H1 (cell line): ENCODE data around the gene TTC34. TPM values are rescaled to one million over a fixed set of nuclear protein-coding genes. Genes with fewer than 3 reads are reported as not detected.

ENCODE experiments used
- CTCF ChIA-PET: fragments of 300-600 bp; sonication (Branson Sonifier 250); formaldehyde crosslinking; loops from one replicate; lab custom pipeline; 2021; ENCODE audit not compliant: partially characterized antibody; lab: Charles Lee
- POLR2A ChIA-PET: fragments of 300-600 bp; sonication (Branson Sonifier 250); formaldehyde crosslinking; loops from one replicate; lab custom pipeline; 2021; ENCODE audit warnings: inconsistent platforms; ENCODE audit not compliant: partially characterized antibody; lab: Charles Lee
- DNase-seq, 2 experiments: peaks; one replicate each; pipeline versions ENCODE4 v3.0.0 to v3.0.0-alpha.2; 2010 to 2022; ENCODE audit warnings: low spot score in 2 of 2, low read depth in 1 of 2, mixed read lengths in 1 of 2
- FAIRE-seq: peaks from 2 replicates; lab custom pipeline; 2011; peaks lifted over from hg19 to GRCh38; lab: Jason Lieb, UNC
- H2AFZ ChIP-seq: 2 replicates; pipeline ENCODE4 v1.8.1; 2012; ENCODE audit warnings: low read length, inconsistent platforms
- H2AK5ac ChIP-seq: 2 replicates; pipeline ENCODE4 v1.6.1; 2013; ENCODE audit warnings: low read depth, low read length
- H2BK120ac ChIP-seq: replicated peaks from 2 replicates; pipeline ENCODE3; 2013; ENCODE audit warnings: low read depth, low read length, inconsistent platforms
- H2BK12ac ChIP-seq: 2 replicates; pipeline ENCODE4 v1.6.1; 2013; ENCODE audit warnings: low read depth, low read length
- H2BK15ac ChIP-seq: 2 replicates; pipeline ENCODE4 v1.6.1; 2013; ENCODE audit warnings: low read length
- H2BK20ac ChIP-seq: 2 replicates; pipeline ENCODE4 v1.6.1; 2013; ENCODE audit warnings: low read length
- H2BK5ac ChIP-seq: 2 replicates; pipeline ENCODE4 v1.6.1; 2013; ENCODE audit warnings: low read depth, low read length
- H3K14ac ChIP-seq: 2 replicates; pipeline ENCODE4 v1.6.1; 2013; ENCODE audit warnings: inconsistent platforms; ENCODE audit not compliant: insufficient read length
- H3K18ac ChIP-seq: 2 replicates; pipeline ENCODE4 v1.6.1; 2013; ENCODE audit warnings: low read length; ENCODE audit errors: extremely low read depth
- H3K23ac ChIP-seq: 2 replicates; pipeline ENCODE4 v1.6.1; 2013; ENCODE audit warnings: inconsistent platforms; ENCODE audit not compliant: insufficient read length
- H3K23me2 ChIP-seq: 2 replicates; pipeline ENCODE4 v1.6.1; 2013; ENCODE audit warnings: low read depth, low read length
- H3K27ac ChIP-seq: 2 replicates; pipeline ENCODE4 v1.6.1; 2011; ENCODE audit warnings: low read depth, low read length, inconsistent platforms
- H3K27me3 ChIP-seq, 4 experiments: replicated peaks in 1 of 4; 1 replicate in 1 of 4; 2 replicates in 3 of 4; pipeline versions ENCODE4 v1.6.1 to v1.8.1; 2011 to 2013; ENCODE audit warnings: low read length in 3 of 4, mild to moderate bottlenecking in 3 of 4, inconsistent platforms in 2 of 4, mixed read lengths in 2 of 4, moderate library complexity in 1 of 4; ENCODE audit not compliant: control insufficient read depth in 3 of 4, insufficient read depth in 3 of 4; ENCODE audit errors: extremely low read depth in 1 of 4
- H3K36me3 ChIP-seq, 4 experiments: 2 replicates each; pipeline versions ENCODE4 v1.6.1 to v1.8.1; 2011 to 2013; ENCODE audit warnings: mild to moderate bottlenecking in 4 of 4, low read length in 3 of 4, moderate library complexity in 2 of 4, control low read depth in 1 of 4, inconsistent platforms in 1 of 4; ENCODE audit not compliant: insufficient read depth in 4 of 4, control insufficient read depth in 2 of 4
- H3K4ac ChIP-seq: replicated peaks from 2 replicates; pipeline ENCODE3; 2013; ENCODE audit warnings: low read length, low read depth, mixed read lengths, inconsistent platforms; ENCODE audit not compliant: insufficient read length
- H3K4me1 ChIP-seq, 4 experiments: replicated peaks in 1 of 4; 1 replicate in 1 of 4; 2 replicates in 3 of 4; pipeline versions ENCODE4 v1.6.1 to v1.8.1; 2011 to 2013; ENCODE audit warnings: low read length in 3 of 4, inconsistent platforms in 2 of 4, mixed read lengths in 1 of 4; ENCODE audit not compliant: insufficient read depth in 4 of 4, control insufficient read depth in 3 of 4
- H3K4me2 ChIP-seq, 2 experiments: 2 replicates each; pipeline versions ENCODE4 v1.6.1 to v1.8.1; 2011 to 2013; ENCODE audit warnings: low read depth in 2 of 2, low read length in 2 of 2, control low read depth in 1 of 2, inconsistent platforms in 1 of 2, mild to moderate bottlenecking in 1 of 2; ENCODE audit not compliant: insufficient read depth in 1 of 2
- H3K4me3 ChIP-seq, 4 experiments: fragments of 200-600, 300-600 bp in 1 of 4; sonication (generic), shearing (Covaris generic), sonication (Bioruptor Twin) in 1 of 4; 2 replicates each; pipeline versions ENCODE4 v1.5.1 to v1.8.1; 2011 to 2016; ENCODE audit warnings: low read length in 4 of 4, low read depth in 3 of 4, control low read depth in 2 of 4, inconsistent platforms in 2 of 4, mild to moderate bottlenecking in 2 of 4, mixed read lengths in 1 of 4, moderate library complexity in 1 of 4; ENCODE audit not compliant: insufficient read depth in 2 of 4; ENCODE audit errors: extremely low read depth in 1 of 4
- H3K56ac ChIP-seq: replicated peaks from 2 replicates; pipeline ENCODE3; 2013; ENCODE audit warnings: low read depth, mild to moderate bottlenecking, mixed read lengths, low read length, inconsistent platforms; ENCODE audit not compliant: insufficient read length
- H3K79me1 ChIP-seq: 2 replicates; pipeline ENCODE4 v1.6.1; 2013; ENCODE audit warnings: low read depth, low read length, control low read depth
- H3K79me2 ChIP-seq, 2 experiments: 2 replicates each; pipeline versions ENCODE4 v1.6.1 to v1.8.1; 2012 to 2013; ENCODE audit warnings: low read length in 2 of 2, mild to moderate bottlenecking in 2 of 2, inconsistent platforms in 1 of 2; ENCODE audit not compliant: insufficient read depth in 2 of 2, control insufficient read depth in 1 of 2
- H3K9ac ChIP-seq, 4 experiments: replicated peaks in 1 of 4; 1 replicate in 1 of 4; 2 replicates in 3 of 4; pipeline versions ENCODE4 v1.6.1 to v1.8.1; 2011 to 2013; ENCODE audit warnings: low read depth in 3 of 4, low read length in 3 of 4, control low read depth in 2 of 4, mild to moderate bottlenecking in 2 of 4, moderate library complexity in 2 of 4, inconsistent platforms in 1 of 4; ENCODE audit errors: extremely low read depth in 1 of 4
- H3K9me3 ChIP-seq, 2 experiments: 2 replicates each; pipeline versions ENCODE4 v1.6.1 to v1.8.1; 2012 to 2013; ENCODE audit warnings: mild to moderate bottlenecking in 2 of 2, moderate library complexity in 2 of 2, control low read depth in 1 of 2, inconsistent platforms in 1 of 2, low read depth in 1 of 2, low read length in 1 of 2, mixed read lengths in 1 of 2; ENCODE audit not compliant: insufficient read depth in 2 of 2
- H4K20me1 ChIP-seq, 2 experiments: replicated peaks in 1 of 2; 2 replicates each; pipeline versions ENCODE3 to v1.8.1; 2011 to 2013; ENCODE audit warnings: inconsistent platforms in 2 of 2, low read length in 2 of 2, mild to moderate bottlenecking in 1 of 2; ENCODE audit not compliant: insufficient read depth in 2 of 2, control insufficient read depth in 1 of 2
- H4K5ac ChIP-seq: 2 replicates; pipeline ENCODE4 v1.6.1; 2013; ENCODE audit warnings: low read length, low read depth, mixed read lengths, inconsistent platforms; ENCODE audit not compliant: insufficient read length
- H4K8ac ChIP-seq: 2 replicates; pipeline ENCODE4 v1.8.0; 2013; ENCODE audit warnings: mild to moderate bottlenecking, moderate library complexity, low read length, inconsistent platforms; ENCODE audit not compliant: insufficient read depth; ENCODE audit errors: extremely low read depth
- H4K91ac ChIP-seq: replicated peaks from 2 replicates; pipeline ENCODE3; 2013; ENCODE audit warnings: low read length, mixed read lengths, inconsistent platforms; ENCODE audit not compliant: insufficient read length
- ASH2L ChIP-seq: fragments of 200-600, 300-600 bp; sonication (generic); IDR thresholded peaks from one replicate; pipeline ENCODE4 v1.7.1; 2017; ENCODE audit warnings: low read length
- CHD2 ChIP-seq: IDR thresholded peaks from 2 replicates; pipeline ENCODE4 v1.6.1; 2012; ENCODE audit warnings: low read length, improper control_type of control experiment
- EP300 ChIP-seq, 2 experiments: IDR thresholded peaks; 1 replicate in 1 of 2; 2 replicates in 1 of 2; pipeline ENCODE4 v1.6.1; 2011 to 2012; ENCODE audit warnings: low read depth in 2 of 2, low read length in 2 of 2, mild to moderate bottlenecking in 2 of 2, borderline replicate concordance in 1 of 2, inconsistent platforms in 1 of 2, moderate library complexity in 1 of 2
- FOSL1 ChIP-seq: IDR thresholded peaks from 2 replicates; pipeline ENCODE4 v1.6.1; 2011; ENCODE audit warnings: mild to moderate bottlenecking, low read depth, low read length, moderate library complexity; ENCODE audit not compliant: insufficient read depth
- JUN ChIP-seq: IDR thresholded peaks from 2 replicates; pipeline ENCODE4 v1.6.1; 2011; ENCODE audit warnings: low read depth, mild to moderate bottlenecking, improper control_type of control experiment, low read length
- JUND ChIP-seq: IDR thresholded peaks from 2 replicates; pipeline ENCODE4 v1.6.1; 2011; ENCODE audit warnings: mild to moderate bottlenecking, improper control_type of control experiment, low read length
- KDM5A ChIP-seq: fragments of 200-600 bp; IDR thresholded peaks from 2 replicates; pipeline ENCODE4 v1.7.1; 2012; ENCODE audit warnings: mild to moderate bottlenecking, low read length, inconsistent platforms, mixed read lengths
- POU5F1 ChIP-seq: IDR thresholded peaks from 2 replicates; pipeline ENCODE4 v1.6.1; 2011; ENCODE audit warnings: low read depth, mild to moderate bottlenecking, low read length, moderate library complexity
- RBBP5 ChIP-seq: IDR thresholded peaks from 2 replicates; pipeline ENCODE4 v1.7.1; 2012; ENCODE audit warnings: low read depth, mild to moderate bottlenecking, inconsistent platforms, low read length, moderate library complexity, borderline replicate concordance
- RFX5 ChIP-seq: IDR thresholded peaks from 2 replicates; pipeline ENCODE4 v1.6.1; 2011; ENCODE audit warnings: low read depth, low read length, improper control_type of control experiment, borderline replicate concordance
- SIN3A ChIP-seq, 2 experiments: IDR thresholded peaks in 1 of 2; conservative IDR thresholded peaks in 1 of 2; 2 replicates each; pipeline ENCODE4 v1.6.1; 2011 to 2012; ENCODE audit warnings: low read length in 2 of 2, improper control_type of control experiment in 1 of 2, low read depth in 1 of 2, mild to moderate bottlenecking in 1 of 2
- SIRT6 ChIP-seq: IDR thresholded peaks from one replicate; pipeline ENCODE4 v1.7.1; 2012; ENCODE audit warnings: low read length, inconsistent platforms
- TBP ChIP-seq: IDR thresholded peaks from 2 replicates; pipeline ENCODE4 v1.6.1; 2011; ENCODE audit warnings: low read depth, low read length, improper control_type of control experiment
- TCF12 ChIP-seq: IDR thresholded peaks from 2 replicates; pipeline ENCODE4 v1.6.1; 2011; ENCODE audit warnings: low read depth, mild to moderate bottlenecking, low read length
- WGBS, 2 experiments: shearing (Covaris generic) in 1 of 2; methylation state at CpG; one replicate each; pipeline versions ENCODE4 v1.1.6 to v1.1.7; 2013 to 2015; ENCODE audit warnings: low lambda C conversion rate in 2 of 2, mixed read lengths in 2 of 2, inconsistent platforms in 1 of 2, low coverage in 1 of 2, missing lambda C conversion rate in 1 of 2; ENCODE audit not compliant: insufficient replicate concordance in 2 of 2, insufficient coverage in 1 of 2, insufficient read length in 1 of 2; ENCODE audit errors: extremely low coverage in 1 of 2, missing lambda C conversion rate in 1 of 2; 5-methylcytosine and 5-hydroxymethylcytosine counted together
- polyA plus RNA-seq, 7 experiments: library from polyadenylated mRNA; depleted of rRNA in 3 of 7; stranded (reverse) in 5 of 7; unstranded in 2 of 7; fragments of >200 nt in 5 of 7; fragments of 200-250 nt in 2 of 7; gene quantifications; 1 replicate in 5 of 7; 2 replicates in 1 of 7; 4 replicates in 1 of 7; pipeline versions ENCODE4 v1.2.1 to v1.2.3, GENCODE V29; 2011 to 2013; ENCODE audit warnings: missing spikeins in 2 of 7, mixed read lengths in 2 of 7
- total RNA-seq: library from RNA; stranded (reverse); fragmentation: NEBNext Ultra II Directional; extraction: Animal tissue kit (Norgen Biotek cat#: 25700); gene quantifications from 2 replicates; pipeline ENCODE4 v1.2.1, GENCODE V29; 2021

The TTC34 gene
- total and polyA plus RNA-seq, 2 of the 8 experiments (the other 6 are each of a cell fraction or from before 2014, with no cell fraction given), result 0.23 to 0.50 TPM

GRCh38 chr1:2627746-2628145, 173.7 kb downstream of the TTC34 start:
- Histone ChIP-seq H2BK5ac (no peak overlapping the region), H3K9me3 (peaks cover 0 to 4% of the 10 kb centered on the region in 2 experiments; a peak in 1 of 4 replicates), H3K79me2 (no peaks in the 10 kb centered on the region), H3K18ac (no peak overlapping the region), H2BK120ac (no peak overlapping the region), H3K4me3 (peak overlapping the region in 1 of 4 experiments; percentile 64; a peak in 1 of 8 replicates), H4K20me1 (peaks cover 0 to 11% of the 10 kb centered on the region in 2 experiments), H4K91ac (no peak overlapping the region), H3K27ac (no peak overlapping the region), H2BK12ac (no peak overlapping the region), H3K79me1 (no peaks in the 10 kb centered on the region), H3K4me2 (peak overlapping the region; percentile 66 to 84; a peak in 1 of 4 replicates), H3K23ac (no peak overlapping the region), H3K14ac (no peak overlapping the region), H3K36me3 (no peaks in the 10 kb centered on the region), H3K27me3 (peaks cover 22 to 52% (median 36%) of the 10 kb centered on the region in 4 experiments), H2AFZ (no peak overlapping the region), H3K4ac (peak overlapping the region; percentile 53), H2BK20ac (no peak overlapping the region), H4K5ac (no peak overlapping the region), H2BK15ac (no peak overlapping the region), H2AK5ac (no peak overlapping the region), H3K4me1 (peaks cover 0 to 18% (median 10%) of the 10 kb centered on the region in 4 experiments; a peak in 5 of 7 replicates), H4K8ac (no peak overlapping the region), H3K23me2 (peaks cover 6% of the 10 kb centered on the region), H3K56ac (no peak overlapping the region), H3K9ac (no peak overlapping the region)
- CTCF ChIA-PET, result no interaction called here
- POLR2A ChIA-PET, result interaction anchor here (1.0 kb wide), 1 partner anchor 42 kb away, joined by 4 read pairs; no protein-coding TSS in a partner anchor
- WGBS, 2 experiments, result 62% methylated on average over 5 of the region's 6 CpGs; no CpG with 5 or more reads in 1 of the 2 experiments
- no peak for FAIRE-seq
- no peak for DNase-seq
- no peak for TF ChIP-seq SIN3A (conservative IDR thresholded peaks at IDR 0.05 in 1 of 2, IDR thresholded peaks at IDR 0.05 in 1 of 2; ENCODE audit: low read depth in 1 of 2, low read length in 2 of 2)
- no peak for TF ChIP-seq EP300 (IDR thresholded peaks at IDR 0.05; ENCODE audit: borderline replicate concordance in 1 of 2, low read depth in 2 of 2, low read length in 2 of 2)
- no peak for TF ChIP-seq SIRT6
- no peak for TF ChIP-seq RFX5
- no peak for TF ChIP-seq POU5F1
- no peak for TF ChIP-seq RBBP5
- TF ChIP-seq TCF12, result no peak
- no peak for TF ChIP-seq KDM5A
- no peak for TF ChIP-seq TBP
- TF ChIP-seq JUND, result no peak
- TF ChIP-seq ASH2L, result no peak
- no peak for TF ChIP-seq FOSL1
- no peak for TF ChIP-seq CHD2
- TF ChIP-seq JUN, result no peak
